Lower leg skin (tissue), 4 donors: Measurements from ENCODE around the gene KCNT1. TPM values are rescaled to one million over a fixed set of nuclear protein-coding genes. Genes with fewer than 3 reads are reported as not detected.

Experiments
- DNase-seq, 2 donors: peaks; one replicate each; pipeline ENCODE4 v3.0.0-alpha.2; 2019; ENCODE audit warnings: low spot score in 2 of 2
- H3K4me3 ChIP-seq: fragments of 200-600 bp; sonication (generic); 2 replicates; pipeline ENCODE4 v1.5.1; 2017; ENCODE audit warnings: mild to moderate bottlenecking, low read depth; ENCODE audit not compliant: poor library complexity, severe bottlenecking
- POLR2A ChIP-seq, 2 donors: fragments of 450-650 bp; IDR thresholded peaks; one replicate each; pipeline ENCODE4 v1.6.1; 2016 to 2017; ENCODE audit warnings: antibody characterized with exemption in 2 of 2, mild to moderate bottlenecking in 1 of 2, moderate library complexity in 1 of 2
- WGBS, 2 donors: methylation state at CpG; one replicate each; pipeline ENCODE4 v1.1.5; 2018; 5-methylcytosine and 5-hydroxymethylcytosine counted together
- intact Hi-C: fragments of 100-400 bp; cut with DNase I; formaldehyde crosslinking; loops from one replicate; pipeline ENCODE4 v1.15.0; 2023; ENCODE audit warnings: low total_unique reads
- total RNA-seq, 4 donors: library from RNA; depleted of rRNA; stranded (reverse); fragments of >200 nt; gene quantifications; one replicate each; pipeline ENCODE4 v1.1.0, GENCODE V29; 2016
- TF ChIP-seq, protein P1 (sequence below), 3 donors: fragments of 450-650 bp; IDR thresholded peaks; one replicate each; pipeline ENCODE4 v1.5.1; 2016; ENCODE audit warnings: antibody characterized with exemption in 3 of 3, mild to moderate bottlenecking in 3 of 3, moderate library complexity in 2 of 3

The KCNT1 gene
- total RNA-seq, 4 donors from 2014 or later, result 0.10 TPM; not detected in 3

DNA sequence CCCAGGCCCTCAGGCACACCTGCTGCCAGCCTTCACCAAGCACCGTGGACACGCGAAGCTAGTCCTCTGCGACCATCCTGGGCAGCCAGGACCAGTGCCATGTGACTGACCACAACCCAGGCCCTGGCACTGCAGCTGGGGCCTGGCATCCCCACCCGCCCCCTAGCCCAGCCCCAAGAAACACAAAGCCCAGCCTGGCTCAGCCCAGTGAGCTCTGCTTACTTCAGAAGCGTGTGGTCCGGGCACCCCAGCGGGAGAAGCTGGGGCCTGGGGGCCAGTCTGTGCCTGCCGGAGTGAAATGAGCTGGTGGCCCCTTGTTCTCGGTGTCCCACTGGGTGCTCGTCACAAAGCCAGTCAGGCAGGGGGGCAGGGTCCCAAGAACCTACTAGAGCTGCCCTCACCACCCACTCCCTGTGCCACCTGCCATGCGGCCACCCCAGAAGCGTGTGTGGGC lies 87.9 kb downstream of the KCNT1 start:
- H3K4me3 ChIP-seq, result no peak overlapping the region
- intact Hi-C loops, result no loop called here
- DNase-seq, result no peak
- no peak for TF ChIP-seq POLR2A (IDR thresholded peaks at IDR 0.05)
- TF ChIP-seq, protein P1, sequence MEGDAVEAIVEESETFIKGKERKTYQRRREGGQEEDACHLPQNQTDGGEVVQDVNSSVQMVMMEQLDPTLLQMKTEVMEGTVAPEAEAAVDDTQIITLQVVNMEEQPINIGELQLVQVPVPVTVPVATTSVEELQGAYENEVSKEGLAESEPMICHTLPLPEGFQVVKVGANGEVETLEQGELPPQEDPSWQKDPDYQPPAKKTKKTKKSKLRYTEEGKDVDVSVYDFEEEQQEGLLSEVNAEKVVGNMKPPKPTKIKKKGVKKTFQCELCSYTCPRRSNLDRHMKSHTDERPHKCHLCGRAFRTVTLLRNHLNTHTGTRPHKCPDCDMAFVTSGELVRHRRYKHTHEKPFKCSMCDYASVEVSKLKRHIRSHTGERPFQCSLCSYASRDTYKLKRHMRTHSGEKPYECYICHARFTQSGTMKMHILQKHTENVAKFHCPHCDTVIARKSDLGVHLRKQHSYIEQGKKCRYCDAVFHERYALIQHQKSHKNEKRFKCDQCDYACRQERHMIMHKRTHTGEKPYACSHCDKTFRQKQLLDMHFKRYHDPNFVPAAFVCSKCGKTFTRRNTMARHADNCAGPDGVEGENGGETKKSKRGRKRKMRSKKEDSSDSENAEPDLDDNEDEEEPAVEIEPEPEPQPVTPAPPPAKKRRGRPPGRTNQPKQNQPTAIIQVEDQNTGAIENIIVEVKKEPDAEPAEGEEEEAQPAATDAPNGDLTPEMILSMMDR (IDR thresholded peaks at IDR 0.05), result no peak
- WGBS, 2 donors, result 65 to 80% methylated on average over 6 to 12 of the region's 13 CpGs

GRCh38 chr9:135790356-135790755 lies 88.4 kb downstream of the KCNT1 start:
- WGBS, 2 donors, result 75 to 83% methylated on average over 4 to 9 of the region's 10 CpGs
- H3K4me3 ChIP-seq, result no peak overlapping the region
- no peak for DNase-seq
- TF ChIP-seq POLR2A (IDR thresholded peaks at IDR 0.05), result no peak
- TF ChIP-seq, protein P1 (IDR thresholded peaks at IDR 0.05), result no peak
- intact Hi-C loops, result no loop called here

DNA sequence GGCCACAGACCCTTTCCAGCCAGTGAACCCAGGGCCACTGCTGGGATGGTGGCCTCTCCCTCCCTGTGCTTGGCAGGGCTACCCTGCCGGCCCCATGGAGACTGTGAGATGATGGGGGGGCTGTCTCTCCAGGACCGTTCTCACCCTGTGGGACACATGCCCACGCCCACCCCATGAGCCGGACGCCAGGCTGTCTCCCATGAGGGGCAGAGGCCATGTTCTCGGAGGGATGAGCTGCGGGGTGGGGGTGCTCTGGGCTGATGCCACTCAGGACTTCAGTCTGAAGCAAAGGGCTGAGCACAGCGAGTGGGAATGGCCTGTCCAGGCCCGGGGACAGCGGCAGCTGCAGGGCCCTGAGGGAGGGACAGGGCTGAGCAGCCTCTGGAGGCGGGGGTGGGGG lies 88.9 kb downstream of the KCNT1 start:
- 59 to 72% methylated on average over 8 to 10 of the region's 11 CpGs for WGBS, 2 donors
- DNase-seq, result no peak
- intact Hi-C loops, result no loop called here
- no peak for TF ChIP-seq POLR2A (IDR thresholded peaks at IDR 0.05)
- TF ChIP-seq, protein P1 (IDR thresholded peaks at IDR 0.05), result no peak
- H3K4me3 ChIP-seq, result no peak overlapping the region

GRCh38 chr9:135791431-135792267 lies 89.7 kb downstream of the KCNT1 start:
- H3K4me3 ChIP-seq, result no peak overlapping the region
- intact Hi-C loops, result no loop called here
- WGBS, 2 donors, result 73 to 74% methylated on average over 24 to 35 of the region's 35 CpGs
- no peak for TF ChIP-seq POLR2A (IDR thresholded peaks at IDR 0.05)
- TF ChIP-seq, protein P1 (IDR thresholded peaks at IDR 0.05), result no peak
- no peak for DNase-seq

DNA sequence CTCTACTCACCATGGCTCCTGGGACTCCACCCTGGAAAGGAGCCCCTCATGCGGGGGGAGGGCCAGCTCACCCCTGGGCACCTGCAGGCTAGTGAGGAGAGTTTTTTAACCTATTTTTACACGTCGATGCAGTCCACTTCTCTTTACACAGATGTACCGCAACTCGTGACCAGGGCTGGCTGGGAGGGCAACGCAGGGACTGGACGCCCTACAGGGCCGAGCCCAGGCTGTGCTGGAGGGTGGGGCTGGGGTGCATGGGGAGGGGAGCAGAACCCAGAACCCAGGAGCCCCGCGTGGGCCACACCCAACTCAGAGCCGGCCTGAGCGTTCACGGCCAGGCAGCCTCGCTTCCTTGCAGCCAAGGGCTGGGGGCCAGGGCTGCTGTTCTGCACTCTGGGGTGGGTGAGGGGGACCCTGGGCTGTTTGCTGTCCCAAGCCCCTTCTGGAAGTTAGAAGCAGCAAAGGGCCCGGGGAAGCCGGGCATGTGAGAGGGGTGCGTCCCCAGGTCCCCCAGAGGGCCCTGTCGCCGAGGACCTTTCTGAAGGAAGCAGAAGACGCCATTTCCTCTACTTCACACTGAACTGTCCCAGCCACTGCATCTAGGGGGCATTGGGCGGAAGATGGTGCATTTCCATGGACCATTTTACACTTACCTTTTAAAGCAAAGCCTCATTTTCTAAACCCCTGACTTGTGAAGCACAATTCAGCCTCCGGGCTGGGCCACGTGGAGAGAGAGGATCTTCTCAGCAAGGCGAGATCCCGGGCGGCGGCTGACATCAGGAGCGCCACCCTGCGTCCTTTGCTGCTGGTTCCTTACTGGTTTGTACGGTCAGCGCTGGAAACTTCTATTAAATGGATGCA lies 90.5 kb downstream of the KCNT1 start:
- 72 to 76% methylated on average over 31 of the region's 31 CpGs for WGBS, 2 donors
- H3K4me3 ChIP-seq, result no peak overlapping the region
- DNase-seq, result no peak
- TF ChIP-seq, protein P1 (IDR thresholded peaks at IDR 0.05), result no peak
- TF ChIP-seq POLR2A (IDR thresholded peaks at IDR 0.05), result no peak
- intact Hi-C loops, result no loop called here
